HepG2 (cell line): ENCODE data around the gene FAM180A. TPM values are rescaled to one million over a fixed set of nuclear protein-coding genes. Genes with fewer than 3 reads are reported as not detected.

ENCODE experiments used
- ATAC-seq: fragments of 200-7000 bp; cut with Tn5 transposase; 3 replicates; pipeline ENCODE4 v1.9.1; 2020; ENCODE audit warnings: mild to moderate bottlenecking, moderate library complexity
- BruUV-seq: library from RNA; stranded (reverse); fragments of 400-500 nt; replicated peaks from 2 replicates; lab custom pipeline; 2021; lab: Mats Ljungman, UMichigan
- CTCF ChIA-PET: fragments of 300-600 bp; formaldehyde crosslinking; extraction: SDS; loops from one replicate; lab custom pipeline; 2021; ENCODE audit warnings: low total read pairs, inconsistent platforms, low intra/inter-chr PET ratio; lab: Yijun Ruan, JAX
- POLR2A ChIA-PET: fragments of 350-600 bp; sonication (Branson Sonifier 250); formaldehyde crosslinking; loops from one replicate; lab custom pipeline; 2020; ENCODE audit warnings: antibody characterized with exemption, inconsistent platforms; lab: Yijun Ruan, JAX
- DNase-seq: peaks from one replicate; pipeline ENCODE4 v3.0.0-alpha.2; 2015; ENCODE audit warnings: low spot score
- FAIRE-seq: peaks from 3 replicates; lab custom pipeline; 2011; peaks lifted over from hg19 to GRCh38; lab: Jason Lieb, UNC
- H2AFZ ChIP-seq: one replicate; pipeline ENCODE4 v1.6.1; 2011; ENCODE audit warnings: low read length, inconsistent platforms
- H3K27ac ChIP-seq: fragments of 300-600 bp; 3 replicates; pipeline ENCODE4 v1.8.0; 2011; ENCODE audit warnings: mixed run types, mild to moderate bottlenecking, mixed read lengths, low read length, inconsistent platforms; ENCODE audit not compliant: insufficient read depth; ENCODE audit errors: extremely low read length
- H3K27me3 ChIP-seq, 2 experiments: fragments of 200-600 bp in 1 of 2; 2 replicates in 1 of 2; 3 replicates in 1 of 2; pipeline versions ENCODE4 v1.6.0 to v1.8.0; 2011; ENCODE audit warnings: low read length in 2 of 2, mild to moderate bottlenecking in 2 of 2, moderate library complexity in 2 of 2, inconsistent platforms in 1 of 2; ENCODE audit not compliant: insufficient read depth in 2 of 2, control insufficient read depth in 1 of 2
- H3K36me3 ChIP-seq, 2 experiments: fragments of 200-600 bp in 1 of 2; replicated peaks in 1 of 2; 2 replicates in 1 of 2; 3 replicates in 1 of 2; pipeline versions ENCODE4 v1.5.1 to v1.8.0; 2011; ENCODE audit warnings: low read length in 2 of 2, inconsistent platforms in 1 of 2; ENCODE audit not compliant: insufficient read depth in 2 of 2, control insufficient read depth in 1 of 2
- H3K4me1 ChIP-seq: 2 replicates; pipeline ENCODE4 v1.5.1; 2012; ENCODE audit warnings: low read length, inconsistent platforms; ENCODE audit not compliant: insufficient read depth
- H3K4me2 ChIP-seq: 2 replicates; pipeline ENCODE4 v1.6.0; 2011; ENCODE audit warnings: low read depth, low read length, inconsistent platforms
- H3K4me3 ChIP-seq, 3 experiments: fragments of 200-600 bp in 1 of 3; sonication (generic), shearing (Covaris generic) in 1 of 3; replicated peaks in 1 of 3; 2 replicates each; pipeline ENCODE4 v1.5.1; 2011 to 2016; ENCODE audit warnings: low read length in 3 of 3, inconsistent platforms in 2 of 3, low read depth in 2 of 3, mild to moderate bottlenecking in 2 of 3, control low read depth in 1 of 3, mixed read lengths in 1 of 3; ENCODE audit not compliant: insufficient read depth in 1 of 3
- H3K79me2 ChIP-seq: one replicate; pipeline ENCODE4 v1.6.1; 2011; ENCODE audit warnings: low read length, inconsistent platforms; ENCODE audit not compliant: insufficient read depth
- H3K9ac ChIP-seq: 2 replicates; pipeline ENCODE4 v1.6.0; 2011; ENCODE audit warnings: mild to moderate bottlenecking, low read depth, low read length, inconsistent platforms; ENCODE audit not compliant: insufficient read depth
- H3K9me3 ChIP-seq: 2 replicates; pipeline ENCODE4 v1.5.1; 2012; ENCODE audit warnings: mild to moderate bottlenecking, low read length
- H4K20me1 ChIP-seq: 2 replicates; pipeline ENCODE4 v1.6.0; 2011; ENCODE audit warnings: inconsistent platforms, mild to moderate bottlenecking, low read length, moderate library complexity; ENCODE audit not compliant: insufficient read depth
- IKZF4 ChIP-seq: sonication (generic); formaldehyde crosslinking; IDR thresholded peaks from 2 replicates; pipeline ENCODE4 v1.5.1; 2020; ENCODE audit warnings: borderline replicate concordance, mild to moderate bottlenecking, low read depth, missing genetic modification reagents; ENCODE audit errors: not compliant biosample characterization
- SUZ12 ChIP-seq: fragments of 150-350 bp; IDR thresholded peaks from 2 replicates; pipeline ENCODE4 v1.6.1; 2014; ENCODE audit warnings: low read depth, low read length
- TP53 ChIP-seq: sonication (generic); formaldehyde crosslinking; conservative IDR thresholded peaks from 2 replicates; pipeline ENCODE4 v1.4.0; 2020; ENCODE audit warnings: missing genetic modification reagents
- WGBS: methylation state at CpG from one replicate; pipeline ENCODE4 v1.1.6; 2017; ENCODE audit warnings: low lambda C conversion rate; 5-methylcytosine and 5-hydroxymethylcytosine counted together
- in situ Hi-C: cut with HindIII; loops from 2 replicates; pipeline ENCODE4 v1.10.0; 2017; ENCODE audit warnings: low pct_unique_long_range_greater_than_20kb; ENCODE audit not compliant: extremely low pct_ligation_motif_present
- intact Hi-C: fragments of 100-400 bp; cut with micrococcal nuclease; formaldehyde crosslinking; loops from one replicate; pipeline ENCODE4 v1.10.0; 2022; ENCODE audit not compliant: unreplicated experiment
- polyA plus RNA-seq, 8 experiments: library from polyadenylated mRNA; depleted of rRNA in 3 of 8; stranded (reverse) in 7 of 8; unstranded in 1 of 8; fragments of >200 nt; fragmentation: Illumina TruSeq in 4 of 8; extraction: Trizol in 4 of 8; gene quantifications; 2 replicates each; pipeline versions ENCODE4 v1.2.1 to v1.2.3, GENCODE V29; 2011 to 2016; ENCODE audit warnings: low read depth in 4 of 8, missing spikeins in 1 of 8, mixed read lengths in 1 of 8; ENCODE audit not compliant: insufficient read depth in 1 of 8
- total RNA-seq, 5 experiments: library from RNA; depleted of rRNA; stranded (reverse); fragments of >200 nt; fragmentation: Illumina TruSeq; extraction: Trizol; gene quantifications; 2 replicates each; pipeline ENCODE4 v1.2.3, GENCODE V29; 2016; ENCODE audit warnings: low read depth in 1 of 5
- TF ChIP-seq, protein P1 (sequence below): fragments of 450-650 bp; IDR thresholded peaks from 2 replicates; pipeline ENCODE4 v1.6.1; 2017
- TF ChIP-seq, protein P2 (sequence below): IDR thresholded peaks from 2 replicates; pipeline ENCODE4 v1.6.1; 2016; ENCODE audit warnings: missing genetic modification reagents, missing compliant biosample characterization
- TF ChIP-seq, protein P3 (sequence below): sonication (generic); formaldehyde crosslinking; IDR thresholded peaks from 2 replicates; pipeline ENCODE4 v1.8.1; 2023; ENCODE audit warnings: mild to moderate bottlenecking, moderate library complexity, missing genetic modification reagents
- TF ChIP-seq, protein P4 (sequence below): sonication (generic); formaldehyde crosslinking; IDR thresholded peaks from 2 replicates; pipeline ENCODE4 v1.8.0; 2022; ENCODE audit warnings: mild to moderate bottlenecking, missing genetic modification reagents, borderline replicate concordance

Gene FAM180A
- total and polyA plus RNA-seq, 2 of the 13 experiments (the other 11 are each of a cell fraction or from before 2014, with no cell fraction given): not detected

DNA sequence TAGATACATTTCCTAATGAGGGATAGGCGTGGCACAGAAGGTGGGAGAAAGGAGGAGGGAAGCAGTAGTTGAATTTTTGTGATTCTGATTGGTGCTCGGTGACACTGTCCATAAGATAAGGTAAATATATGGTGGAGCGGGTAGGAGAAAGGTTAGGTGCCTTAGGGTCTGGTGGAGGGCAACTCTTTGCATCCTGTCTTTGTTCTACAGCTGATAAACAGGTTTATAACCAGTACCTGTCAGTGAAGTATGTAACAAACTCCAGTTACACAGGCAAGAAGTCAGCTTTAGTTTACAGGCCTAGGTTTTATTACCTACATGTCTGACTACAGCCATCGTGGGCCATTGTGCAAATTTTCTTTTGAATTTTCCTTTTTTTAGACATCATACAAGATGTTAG lies 10.9 kb upstream of the FAM180A start:
- in situ Hi-C loops (no loop called here), intact Hi-C loops (no loop called here)
- Histone ChIP-seq H4K20me1 (no peaks in the 10 kb centered on the region), H2AFZ (no peak overlapping the region), H3K4me1 (peaks cover 5% of the 10 kb centered on the region; the same call in 1 of the 2 replicates), H3K36me3 (no peaks in the 10 kb centered on the region), H3K79me2 (no peaks in the 10 kb centered on the region), H3K9ac (no peak overlapping the region), H3K4me3 (no peak overlapping the region), H3K27ac (no peak overlapping the region), H3K4me2 (no peak overlapping the region), H3K9me3 (no peaks in the 10 kb centered on the region), H3K27me3 (peaks cover 2 to 47% of the 10 kb centered on the region in 2 experiments; a peak in 3 of 5 replicates)
- TF ChIP-seq TP53: no peak
- TF ChIP-seq IKZF4 (CRISPR knock-in tag): no peak
- TF ChIP-seq, protein P1, sequence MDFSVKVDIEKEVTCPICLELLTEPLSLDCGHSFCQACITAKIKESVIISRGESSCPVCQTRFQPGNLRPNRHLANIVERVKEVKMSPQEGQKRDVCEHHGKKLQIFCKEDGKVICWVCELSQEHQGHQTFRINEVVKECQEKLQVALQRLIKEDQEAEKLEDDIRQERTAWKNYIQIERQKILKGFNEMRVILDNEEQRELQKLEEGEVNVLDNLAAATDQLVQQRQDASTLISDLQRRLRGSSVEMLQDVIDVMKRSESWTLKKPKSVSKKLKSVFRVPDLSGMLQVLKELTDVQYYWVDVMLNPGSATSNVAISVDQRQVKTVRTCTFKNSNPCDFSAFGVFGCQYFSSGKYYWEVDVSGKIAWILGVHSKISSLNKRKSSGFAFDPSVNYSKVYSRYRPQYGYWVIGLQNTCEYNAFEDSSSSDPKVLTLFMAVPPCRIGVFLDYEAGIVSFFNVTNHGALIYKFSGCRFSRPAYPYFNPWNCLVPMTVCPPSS: no peak
- TF ChIP-seq SUZ12: no peak
- TF ChIP-seq, protein P2, sequence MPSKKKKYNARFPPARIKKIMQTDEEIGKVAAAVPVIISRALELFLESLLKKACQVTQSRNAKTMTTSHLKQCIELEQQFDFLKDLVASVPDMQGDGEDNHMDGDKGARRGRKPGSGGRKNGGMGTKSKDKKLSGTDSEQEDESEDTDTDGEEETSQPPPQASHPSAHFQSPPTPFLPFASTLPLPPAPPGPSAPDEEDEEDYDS (CRISPR knock-in tag): no peak
- TF ChIP-seq, protein P3, sequence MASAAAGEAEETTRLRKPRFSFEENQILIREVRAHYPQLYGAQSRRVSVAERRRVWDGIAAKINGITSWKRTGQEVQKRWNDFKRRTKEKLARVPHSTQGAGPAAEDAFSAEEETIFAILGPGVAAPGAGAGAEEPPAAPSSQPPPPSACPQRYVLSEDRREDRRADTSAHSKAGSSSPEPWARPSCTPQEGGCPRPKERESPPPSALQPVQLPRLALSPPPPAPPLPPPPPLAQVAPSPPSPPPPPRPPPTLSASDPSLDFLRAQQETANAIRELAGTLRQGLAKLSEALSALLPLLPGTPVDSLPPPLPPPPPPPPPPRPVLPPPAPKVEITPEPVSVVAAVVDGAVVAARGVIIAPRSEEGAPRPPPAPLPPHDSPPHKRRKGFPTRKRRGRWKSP (CRISPR knock-in tag): no peak
- TF ChIP-seq, protein P4, sequence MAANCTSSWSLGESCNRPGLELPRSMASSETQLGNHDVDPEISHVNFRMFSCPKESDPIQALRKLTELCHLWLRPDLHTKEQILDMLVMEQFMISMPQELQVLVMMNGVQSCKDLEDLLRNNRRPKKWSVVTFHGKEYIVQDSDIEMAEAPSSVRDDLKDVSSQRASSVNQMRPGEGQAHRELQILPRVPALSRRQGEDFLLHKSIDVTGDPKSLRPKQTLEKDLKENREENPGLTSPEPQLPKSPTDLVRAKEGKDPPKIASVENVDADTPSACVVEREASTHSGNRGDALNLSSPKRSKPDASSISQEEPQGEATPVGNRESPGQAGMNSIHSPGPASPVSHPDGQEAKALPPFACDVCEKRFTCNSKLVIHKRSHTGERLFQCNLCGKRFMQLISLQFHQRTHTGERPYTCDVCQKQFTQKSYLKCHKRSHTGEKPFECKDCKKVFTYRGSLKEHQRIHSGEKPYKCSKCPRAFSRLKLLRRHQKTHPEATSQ (CRISPR knock-in tag): no peak
- BruUV-seq: no TSS peak
- ChIA-PET POLR2A (no interaction called here), CTCF (no interaction called here)
- ATAC-seq (no peak), DNase-seq (no peak), FAIRE-seq (no peak)
- WGBS: 1% methylated on average over 4 of the region's 4 CpGs
